22Rv1 (cell line): ENCODE data around the gene PRSS33.

Experiments used
- H3K27ac ChIP-seq: fragments of 450-650 bp; 2 replicates; pipeline ENCODE4 v1.5.1; 2017
- CTCF ChIP-seq: fragments of 450-650 bp; IDR thresholded peaks from 2 replicates; pipeline ENCODE4 v1.5.1; 2017; ENCODE audit warnings: mild to moderate bottlenecking
- ZFX ChIP-seq: fragments of 450-650 bp; IDR thresholded peaks from 2 replicates; pipeline ENCODE4 v1.6.1; 2017; ENCODE audit warnings: antibody characterized with exemption, borderline replicate concordance

PRSS33 gene

GRCh38 chr16:2819939-2820835, 32.8 kb upstream of the PRSS33 start:
- H3K27ac ChIP-seq = no peak overlapping the region
- TF ChIP-seq ZFX (no peak), CTCF (no peak)

GRCh38 chr16:2819179-2819938, 32.0 kb upstream of the PRSS33 start:
- TF ChIP-seq CTCF (no peak), ZFX (no peak)
- H3K27ac ChIP-seq = no peak overlapping the region

- peak overlapping the region; percentile 22; the same call in 1 of the 2 replicates for H3K27ac ChIP-seq
- no peak for TF ChIP-seq CTCF
- no peak for TF ChIP-seq ZFX
These were observed 31.0 kb upstream of the PRSS33 start for GRCh38 chr16:2818272-2818876.

- peak; percentile 34 for TF ChIP-seq CTCF
- no peak for TF ChIP-seq ZFX
- peak overlapping the region; percentile 22 for H3K27ac ChIP-seq
These were observed 30.2 kb upstream of the PRSS33 start for GRCh38 chr16:2817340-2818271.

GRCh38 chr16:2816751-2817339, 29.5 kb upstream of the PRSS33 start, which contains the start of gene PRSS21:
TSS of gene PRSS21 (plus strand) at chr16:2817237. CDS start at chr16:2817269, 32 bp downstream.
- H3K27ac ChIP-seq = peak within 1 kb of the TSS; percentile 22
- no peak for TF ChIP-seq ZFX
- TF ChIP-seq CTCF = peak; percentile 73

- no peak overlapping the region for H3K27ac ChIP-seq
- TF ChIP-seq ZFX (no peak), CTCF (no peak)
These were observed 28.0 kb upstream of the PRSS33 start for GRCh38 chr16:2815299-2815771.
